Measurements from ENCODE around the gene TFF1.

The TFF1 gene

DNA sequence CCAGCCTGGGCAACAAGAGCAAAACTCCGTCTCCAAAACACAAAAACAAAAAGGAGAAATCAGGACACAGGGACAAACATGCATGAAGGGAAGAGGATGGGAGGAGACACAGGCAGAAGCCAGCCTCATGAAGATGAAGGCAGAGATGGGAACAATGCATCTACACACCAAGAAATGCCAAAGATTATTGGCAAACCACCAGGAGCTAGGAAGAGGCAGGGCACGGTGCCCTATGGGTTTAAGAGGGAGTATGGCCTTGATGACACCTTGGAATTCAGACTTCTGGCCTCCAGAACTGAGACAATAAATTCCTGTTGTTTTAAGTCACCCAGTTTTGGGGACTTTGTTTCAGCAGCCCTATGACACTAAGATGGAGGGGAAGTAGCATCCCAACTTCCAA, 24.4 kb upstream of the TFF1 start:
- TF ChIP-seq ZNF324 (tag by site-specific recombination; IDR thresholded peaks at IDR 0.05), result no peak
- no peak for TF ChIP-seq AEBP2 (tag by site-specific recombination; IDR thresholded peaks at IDR 0.05; ENCODE audit: borderline replicate concordance)
- TF ChIP-seq, protein P1, sequence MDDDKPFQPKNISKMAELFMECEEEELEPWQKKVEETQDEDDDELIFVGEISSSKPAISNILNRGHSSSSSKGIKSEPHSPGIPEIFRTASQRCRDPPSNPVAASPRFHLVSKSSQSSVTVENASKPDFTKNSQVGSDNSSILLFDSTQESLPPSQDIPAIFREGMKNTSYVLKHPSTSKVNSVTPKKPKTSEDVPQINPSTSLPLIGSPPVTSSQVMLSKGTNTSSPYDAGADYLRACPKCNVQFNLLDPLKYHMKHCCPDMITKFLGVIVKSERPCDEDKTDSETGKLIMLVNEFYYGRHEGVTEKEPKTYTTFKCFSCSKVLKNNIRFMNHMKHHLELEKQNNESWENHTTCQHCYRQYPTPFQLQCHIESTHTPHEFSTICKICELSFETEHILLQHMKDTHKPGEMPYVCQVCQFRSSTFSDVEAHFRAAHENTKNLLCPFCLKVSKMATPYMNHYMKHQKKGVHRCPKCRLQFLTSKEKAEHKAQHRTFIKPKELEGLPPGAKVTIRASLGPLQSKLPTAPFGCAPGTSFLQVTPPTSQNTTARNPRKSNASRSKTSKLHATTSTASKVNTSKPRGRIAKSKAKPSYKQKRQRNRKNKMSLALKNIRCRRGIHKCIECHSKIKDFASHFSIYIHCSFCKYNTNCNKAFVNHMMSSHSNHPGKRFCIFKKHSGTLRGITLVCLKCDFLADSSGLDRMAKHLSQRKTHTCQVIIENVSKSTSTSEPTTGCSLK (tag by site-specific recombination; IDR thresholded peaks at IDR 0.05), result no peak
- TF ChIP-seq ZNF248 (tag by site-specific recombination; IDR thresholded peaks at IDR 0.05), result no peak
- no peak for TF ChIP-seq BCL11B (tag by site-specific recombination; IDR thresholded peaks at IDR 0.05; ENCODE audit: low read depth)
- no peak for TF ChIP-seq RBAK (tag by site-specific recombination; IDR thresholded peaks at IDR 0.05)
- no peak for TF ChIP-seq INSM2 (tag by site-specific recombination; IDR thresholded peaks at IDR 0.05)
- TF ChIP-seq, protein P2, sequence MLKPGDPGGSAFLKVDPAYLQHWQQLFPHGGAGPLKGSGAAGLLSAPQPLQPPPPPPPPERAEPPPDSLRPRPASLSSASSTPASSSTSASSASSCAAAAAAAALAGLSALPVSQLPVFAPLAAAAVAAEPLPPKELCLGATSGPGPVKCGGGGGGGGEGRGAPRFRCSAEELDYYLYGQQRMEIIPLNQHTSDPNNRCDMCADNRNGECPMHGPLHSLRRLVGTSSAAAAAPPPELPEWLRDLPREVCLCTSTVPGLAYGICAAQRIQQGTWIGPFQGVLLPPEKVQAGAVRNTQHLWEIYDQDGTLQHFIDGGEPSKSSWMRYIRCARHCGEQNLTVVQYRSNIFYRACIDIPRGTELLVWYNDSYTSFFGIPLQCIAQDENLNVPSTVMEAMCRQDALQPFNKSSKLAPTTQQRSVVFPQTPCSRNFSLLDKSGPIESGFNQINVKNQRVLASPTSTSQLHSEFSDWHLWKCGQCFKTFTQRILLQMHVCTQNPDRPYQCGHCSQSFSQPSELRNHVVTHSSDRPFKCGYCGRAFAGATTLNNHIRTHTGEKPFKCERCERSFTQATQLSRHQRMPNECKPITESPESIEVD (tag by site-specific recombination; IDR thresholded peaks at IDR 0.05), result no peak
- TF ChIP-seq HOXA7 (CRISPR knock-in tag; IDR thresholded peaks at IDR 0.05; ENCODE audit: borderline replicate concordance), result no peak
- TF ChIP-seq ZNF16 (tag by site-specific recombination; IDR thresholded peaks at IDR 0.05; ENCODE audit: low read depth), result no peak
- CTCF ChIA-PET, result no interaction called here
- POLR2A ChIA-PET, result no interaction called here

GRCh38 chr21:42390193-42390592, 23.9 kb upstream of the TFF1 start:
- Histone ChIP-seq H3K36me3 (ENCODE audit: control insufficient read depth in 2 of 2, insufficient read depth in 1 of 2, low read length in 2 of 2) (no peaks in the 10 kb centered on the region), H3K9me3 (ENCODE audit: control insufficient read depth, insufficient read depth, low read depth, low read length) (no peaks in the 10 kb centered on the region), H3K27ac (ENCODE audit: extremely low read depth, low read depth, low read length) (no peak overlapping the region), H3K4me3 (ENCODE audit: low read depth, low read length) (no peak overlapping the region), H3K4me1 (ENCODE audit: control insufficient read depth, insufficient read depth, low read length) (no peaks in the 10 kb centered on the region)
- CTCF ChIA-PET, result no interaction called here
- TF ChIP-seq ZNF692 (tag by site-specific recombination; IDR thresholded peaks at IDR 0.05) (peak; percentile 63; the same call in 1 of the 2 replicates), ZNF202 (tag by site-specific recombination; IDR thresholded peaks at IDR 0.05; ENCODE audit: borderline replicate concordance) (no peak), ZNF248 (tag by site-specific recombination; IDR thresholded peaks at IDR 0.05) (no peak)
- TF ChIP-seq, protein P3, sequence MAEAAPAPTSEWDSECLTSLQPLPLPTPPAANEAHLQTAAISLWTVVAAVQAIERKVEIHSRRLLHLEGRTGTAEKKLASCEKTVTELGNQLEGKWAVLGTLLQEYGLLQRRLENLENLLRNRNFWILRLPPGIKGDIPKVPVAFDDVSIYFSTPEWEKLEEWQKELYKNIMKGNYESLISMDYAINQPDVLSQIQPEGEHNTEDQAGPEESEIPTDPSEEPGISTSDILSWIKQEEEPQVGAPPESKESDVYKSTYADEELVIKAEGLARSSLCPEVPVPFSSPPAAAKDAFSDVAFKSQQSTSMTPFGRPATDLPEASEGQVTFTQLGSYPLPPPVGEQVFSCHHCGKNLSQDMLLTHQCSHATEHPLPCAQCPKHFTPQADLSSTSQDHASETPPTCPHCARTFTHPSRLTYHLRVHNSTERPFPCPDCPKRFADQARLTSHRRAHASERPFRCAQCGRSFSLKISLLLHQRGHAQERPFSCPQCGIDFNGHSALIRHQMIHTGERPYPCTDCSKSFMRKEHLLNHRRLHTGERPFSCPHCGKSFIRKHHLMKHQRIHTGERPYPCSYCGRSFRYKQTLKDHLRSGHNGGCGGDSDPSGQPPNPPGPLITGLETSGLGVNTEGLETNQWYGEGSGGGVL (tag by site-specific recombination; IDR thresholded peaks at IDR 0.05), result no peak
- POLR2A ChIA-PET, result no interaction called here

More for the DNA sequence above, 24.4 kb upstream of the TFF1 start:
- no peak overlapping the region for H3K27ac ChIP-seq (ENCODE audit: extremely low read depth, low read depth, low read length)
- H3K9me3 ChIP-seq (ENCODE audit: control insufficient read depth, insufficient read depth, low read depth, low read length), result no peaks in the 10 kb centered on the region
- no peaks in the 10 kb centered on the region for H3K4me1 ChIP-seq (ENCODE audit: control insufficient read depth, insufficient read depth, low read length)
- H3K4me3 ChIP-seq (ENCODE audit: low read depth, low read length), result no peak overlapping the region
- no peaks in the 10 kb centered on the region for H3K36me3 ChIP-seq (ENCODE audit: control insufficient read depth in 2 of 2, insufficient read depth in 1 of 2, low read length in 2 of 2)
